Endothelial cell of umbilical vein (primary cell): ENCODE data around the gene CXXC5. TPM values are rescaled to one million over a fixed set of nuclear protein-coding genes. Genes with fewer than 3 reads are reported as not detected.

Source experiments
- BruUV-seq: library from RNA; stranded (reverse); fragments of 400-500 nt; replicated peaks from 2 replicates; lab custom pipeline; 2021; lab: Mats Ljungman, UMichigan
- CTCF ChIA-PET: fragments of 300-600, 350-600 bp; sonication (Branson Sonifier 250); formaldehyde crosslinking; loops from one replicate; lab custom pipeline; 2021; ENCODE audit warnings: antibody characterized with exemption, inconsistent platforms; lab: Charles Lee
- POLR2A ChIA-PET: fragments of 300-600, 350-600 bp; sonication (Branson Sonifier 250); formaldehyde crosslinking; loops from one replicate; lab custom pipeline; 2021; ENCODE audit warnings: antibody characterized with exemption, inconsistent platforms; lab: Charles Lee
- DNase-seq: peaks from one replicate; pipeline ENCODE4 v3.0.0-alpha.2; 2011; ENCODE audit warnings: low read depth, low spot score
- FAIRE-seq: peaks from 2 replicates; lab custom pipeline; 2011; peaks lifted over from hg19 to GRCh38; lab: Jason Lieb, UNC
- H2AFZ ChIP-seq: 2 replicates; pipeline ENCODE4 v1.6.0; 2012; ENCODE audit warnings: low read depth, low read length, control low read depth, inconsistent platforms
- H3K27ac ChIP-seq: 2 replicates; pipeline ENCODE4 v1.5.1; 2011; ENCODE audit warnings: low read depth, mild to moderate bottlenecking, control low read depth, low read length, moderate library complexity; ENCODE audit not compliant: insufficient read depth
- H3K27me3 ChIP-seq, 2 experiments: 2 replicates each; pipeline versions ENCODE4 v1.6.0 to v1.6.1; 2011; ENCODE audit warnings: low read length in 2 of 2, mixed read lengths in 1 of 2; ENCODE audit not compliant: control insufficient read depth in 2 of 2, insufficient read depth in 2 of 2
- H3K36me3 ChIP-seq, 2 experiments: 2 replicates in 1 of 2; 3 replicates in 1 of 2; pipeline ENCODE4 v1.5.1; 2011; ENCODE audit warnings: low read length in 2 of 2, mild to moderate bottlenecking in 1 of 2, moderate library complexity in 1 of 2; ENCODE audit not compliant: control insufficient read depth in 2 of 2, insufficient read depth in 2 of 2; ENCODE audit errors: extremely low read depth in 1 of 2
- H3K4me1 ChIP-seq: 3 replicates; pipeline ENCODE4 v1.5.1; 2011; ENCODE audit warnings: mild to moderate bottlenecking, low read length; ENCODE audit not compliant: control insufficient read depth, insufficient read depth; ENCODE audit errors: extremely low read depth
- H3K4me2 ChIP-seq: 2 replicates; pipeline ENCODE4 v1.6.1; 2011; ENCODE audit warnings: low read length, control low read depth, mixed read lengths; ENCODE audit not compliant: insufficient read depth
- H3K4me3 ChIP-seq, 3 experiments: fragments of 200-600 bp in 1 of 3; sonication (generic), shearing (Covaris generic) in 1 of 3; replicated peaks in 1 of 3; 2 replicates each; pipeline ENCODE4 v1.5.1; 2011 to 2016; ENCODE audit warnings: control low read depth in 3 of 3, low read length in 3 of 3, mild to moderate bottlenecking in 2 of 3, inconsistent platforms in 1 of 3, low read depth in 1 of 3, moderate library complexity in 1 of 3; ENCODE audit not compliant: insufficient read depth in 1 of 3
- H3K79me2 ChIP-seq: 2 replicates; pipeline ENCODE4 v1.6.0; 2012; ENCODE audit warnings: low read length, inconsistent platforms; ENCODE audit not compliant: control insufficient read depth, insufficient read depth
- H3K9ac ChIP-seq: replicated peaks from 2 replicates; pipeline ENCODE3; 2011; ENCODE audit warnings: low read length, control low read depth; ENCODE audit not compliant: insufficient read depth; ENCODE audit errors: extremely low read depth
- H3K9me1 ChIP-seq: replicated peaks from 3 replicates; pipeline ENCODE4 v1.6.0; 2011; ENCODE audit warnings: mild to moderate bottlenecking, low read length; ENCODE audit not compliant: control insufficient read depth, insufficient read depth; ENCODE audit errors: extremely low read depth
- H3K9me3 ChIP-seq: replicated peaks from 2 replicates; pipeline ENCODE4 v1.5.1; 2012; ENCODE audit warnings: low read length, inconsistent platforms; ENCODE audit not compliant: control insufficient read depth, insufficient read depth
- H4K20me1 ChIP-seq: replicated peaks from 2 replicates; pipeline ENCODE3; 2011; ENCODE audit warnings: mild to moderate bottlenecking, low read length; ENCODE audit not compliant: control insufficient read depth, insufficient read depth; ENCODE audit errors: extremely low read depth
- EZH2 ChIP-seq: IDR thresholded peaks from 2 replicates; pipeline ENCODE4 v1.6.1; 2012; ENCODE audit warnings: borderline replicate concordance, low read depth, mild to moderate bottlenecking, moderate library complexity, low read length, inconsistent platforms; ENCODE audit not compliant: severe bottlenecking
- FOS ChIP-seq: IDR thresholded peaks from 2 replicates; pipeline ENCODE4 v1.6.1; 2011; ENCODE audit warnings: mild to moderate bottlenecking, low read length, moderate library complexity, borderline replicate concordance; ENCODE audit not compliant: insufficient read depth
- GATA2 ChIP-seq: IDR thresholded peaks from 2 replicates; pipeline ENCODE4 v1.7.0; 2011; ENCODE audit warnings: low read depth, mild to moderate bottlenecking, moderate library complexity, mixed read lengths, low read length; ENCODE audit not compliant: insufficient read length, insufficient read depth
- JUN ChIP-seq: IDR thresholded peaks from 2 replicates; pipeline ENCODE4 v1.6.1; 2011; ENCODE audit warnings: borderline replicate concordance, low read depth; ENCODE audit not compliant: insufficient read length, insufficient read depth
- MAX ChIP-seq: IDR thresholded peaks from 2 replicates; pipeline ENCODE4 v1.6.1; 2011; ENCODE audit not compliant: insufficient read depth, insufficient read length
- MYC ChIP-seq: IDR thresholded peaks from one replicate; pipeline ENCODE4 v1.6.1; 2011; ENCODE audit warnings: mild to moderate bottlenecking, low read depth, low read length
- POLR2A ChIP-seq: IDR thresholded peaks from 2 replicates; pipeline ENCODE4 v1.6.1; 2012; ENCODE audit warnings: low read depth, mild to moderate bottlenecking, control low read depth, low read length
- POLR2AphosphoS5 ChIP-seq: IDR thresholded peaks from 2 replicates; pipeline ENCODE4 v1.6.1; 2012; ENCODE audit warnings: low read depth, mild to moderate bottlenecking, control low read depth, low read length, moderate library complexity; ENCODE audit not compliant: insufficient read depth
- dilution Hi-C: fragments of 300-500 bp; cut with MboI; formaldehyde crosslinking; loops from one replicate; pipeline ENCODE4 v1.15.0; 2019; ENCODE audit warnings: low sequenced_read_pairs; ENCODE audit not compliant: extremely low pct_ligation_motif_present
- intact Hi-C: fragments of 100-400 bp; cut with micrococcal nuclease; formaldehyde crosslinking; loops from one replicate; pipeline ENCODE4 v1.10.0; 2022
- polyA plus RNA-seq, 4 experiments: library from polyadenylated mRNA; depleted of rRNA in 3 of 4; stranded (reverse) in 3 of 4; unstranded in 1 of 4; fragments of >200 nt; gene quantifications; 2 replicates each; pipeline versions ENCODE4 v1.2.1 to v1.2.3, GENCODE V29; 2011 to 2012; ENCODE audit warnings: missing spikeins in 1 of 4
- total RNA-seq: library from RNA; stranded (reverse); gene quantifications from 2 replicates; pipeline ENCODE4 v1.2.3, GENCODE V29; 2021
- TF ChIP-seq, protein P1 (sequence below), 2 donors: IDR thresholded peaks; 1 replicate in 1 of 2; 2 replicates in 1 of 2; pipeline ENCODE4 v1.5.1; 2011; ENCODE audit warnings: low read length in 2 of 2, mild to moderate bottlenecking in 2 of 2, moderate library complexity in 2 of 2, control low read depth in 1 of 2, inconsistent platforms in 1 of 2, low read depth in 1 of 2; ENCODE audit not compliant: insufficient read depth in 1 of 2; ENCODE audit errors: extremely low read depth in 1 of 2

Gene CXXC5
- total and polyA plus RNA-seq, 2 donors (not counting 3 experiments of a cell fraction or from before 2014, with no cell fraction given) = 2.7 to 5.5 TPM

DNA sequence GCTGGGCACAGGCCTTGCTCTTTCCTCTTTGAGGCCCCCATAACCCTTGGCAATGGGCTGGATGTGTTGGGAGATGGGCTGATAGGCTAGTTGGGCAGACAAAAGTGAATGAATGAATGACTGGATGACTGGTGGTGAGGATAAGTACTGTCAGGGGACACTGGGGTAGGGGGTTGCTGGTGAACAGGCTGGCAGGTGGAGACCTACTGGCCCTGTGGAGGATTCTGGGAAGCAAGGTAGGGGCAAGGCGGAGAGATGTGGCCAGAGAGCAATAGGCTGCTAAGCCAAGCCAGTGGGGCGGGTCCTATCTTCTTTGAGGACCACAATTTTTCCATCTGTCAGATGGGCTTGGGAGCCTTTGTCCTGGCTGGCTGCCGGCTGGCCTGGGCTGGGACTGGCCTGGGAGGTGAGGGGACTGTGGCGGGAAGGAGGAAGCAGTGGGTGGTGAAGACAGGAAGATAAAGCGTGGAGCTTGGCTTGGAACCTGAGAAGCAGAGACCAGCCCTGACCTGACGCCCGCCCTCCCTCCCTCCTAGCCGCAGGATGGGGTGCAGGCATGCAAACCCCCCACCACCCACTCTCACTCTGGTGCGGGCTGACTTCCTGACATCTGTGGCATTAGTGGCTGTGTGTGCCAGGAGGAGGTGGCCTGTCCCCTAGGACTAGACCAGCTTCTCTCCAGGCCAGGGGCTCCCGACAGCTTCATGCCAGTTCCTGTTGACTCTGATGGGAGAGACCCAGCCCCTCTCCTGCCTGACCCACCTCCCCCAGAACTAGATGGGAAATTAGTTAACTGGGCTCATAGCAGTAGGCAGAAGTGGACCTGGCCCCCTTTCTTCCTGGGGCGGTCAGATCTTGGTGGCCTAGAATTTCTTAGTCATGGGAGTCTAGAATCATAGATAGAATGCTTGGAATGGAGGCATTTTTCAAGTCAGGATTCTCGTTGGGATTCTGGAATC is 9.5 kb downstream of the CXXC5 start:
- H3K9me3 ChIP-seq = no peaks in the 10 kb centered on the region
- dilution Hi-C loops = no loop called here
- H3K27ac ChIP-seq = no peak overlapping the region
- H3K36me3 ChIP-seq = no peaks in the 10 kb centered on the region
- DNase-seq (no peak), FAIRE-seq (peak; percentile 18)
- ChIA-PET CTCF (interaction anchor here (0.8 to 5.4 kb wide), 7 partner anchors 9 to 118 kb away, joined by 3 to 33 read pairs (median 4); partner anchors contain the start of gene CXXC5), POLR2A (no interaction called here)
- no peaks in the 10 kb centered on the region for H3K27me3 ChIP-seq
- no peaks in the 10 kb centered on the region for H3K79me2 ChIP-seq
- TF ChIP-seq EZH2 (no peak), MAX (no peak), JUN (no peak), GATA2 (no peak), MYC (no peak), POLR2AphosphoS5 (no peak), POLR2A (no peak), FOS (no peak)
- TF ChIP-seq, protein P1, sequence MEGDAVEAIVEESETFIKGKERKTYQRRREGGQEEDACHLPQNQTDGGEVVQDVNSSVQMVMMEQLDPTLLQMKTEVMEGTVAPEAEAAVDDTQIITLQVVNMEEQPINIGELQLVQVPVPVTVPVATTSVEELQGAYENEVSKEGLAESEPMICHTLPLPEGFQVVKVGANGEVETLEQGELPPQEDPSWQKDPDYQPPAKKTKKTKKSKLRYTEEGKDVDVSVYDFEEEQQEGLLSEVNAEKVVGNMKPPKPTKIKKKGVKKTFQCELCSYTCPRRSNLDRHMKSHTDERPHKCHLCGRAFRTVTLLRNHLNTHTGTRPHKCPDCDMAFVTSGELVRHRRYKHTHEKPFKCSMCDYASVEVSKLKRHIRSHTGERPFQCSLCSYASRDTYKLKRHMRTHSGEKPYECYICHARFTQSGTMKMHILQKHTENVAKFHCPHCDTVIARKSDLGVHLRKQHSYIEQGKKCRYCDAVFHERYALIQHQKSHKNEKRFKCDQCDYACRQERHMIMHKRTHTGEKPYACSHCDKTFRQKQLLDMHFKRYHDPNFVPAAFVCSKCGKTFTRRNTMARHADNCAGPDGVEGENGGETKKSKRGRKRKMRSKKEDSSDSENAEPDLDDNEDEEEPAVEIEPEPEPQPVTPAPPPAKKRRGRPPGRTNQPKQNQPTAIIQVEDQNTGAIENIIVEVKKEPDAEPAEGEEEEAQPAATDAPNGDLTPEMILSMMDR (IDR thresholded peaks at IDR 0.05; ENCODE audit: extremely low read depth in 1 of 2, insufficient read depth in 1 of 2, low read depth in 1 of 2, low read length in 2 of 2) = no peak
- H3K9me1 ChIP-seq = no peaks in the 10 kb centered on the region
- intact Hi-C loops = no loop called here
- BruUV-seq = no TSS peak
- no peak overlapping the region for H3K4me2 ChIP-seq
- H2AFZ ChIP-seq = no peak overlapping the region
- no peak overlapping the region for H3K4me3 ChIP-seq
- peaks cover 36% of the 10 kb centered on the region for H3K4me1 ChIP-seq
- H3K9ac ChIP-seq = no peak overlapping the region
- H4K20me1 ChIP-seq = no peaks in the 10 kb centered on the region
